ENCODE measurements around the gene FBXW8. TPM values are rescaled to one million over a fixed set of nuclear protein-coding genes. Genes with fewer than 3 reads are reported as not detected.

Gene FBXW8
- total and polyA plus RNA-seq, 12 donors = 2.4 to 11.3 (median 7.4) TPM

DNA sequence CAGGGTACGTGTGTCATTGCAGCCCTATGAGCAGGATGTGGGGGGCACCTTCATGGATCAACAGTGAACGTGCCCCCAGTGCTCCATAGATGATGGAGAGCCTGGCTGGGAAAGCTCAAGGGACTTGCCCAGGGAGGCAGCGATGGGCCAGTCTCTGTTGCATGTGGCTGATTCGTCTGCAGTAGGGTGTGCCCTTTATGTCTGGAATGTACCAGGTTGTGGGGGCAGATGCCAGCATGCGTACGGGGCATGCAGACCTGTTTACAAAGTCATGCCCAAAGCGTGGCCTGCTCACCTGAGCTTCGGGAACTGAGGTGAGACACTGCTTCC lies 116.1 kb downstream of the FBXW8 start:
- no peaks in the 10 kb centered on the region for H3K9me3 ChIP-seq
- intact Hi-C loops (cut with DNase I) = loop anchor here in 4 of 10 donors (2.0 to 10.0 kb wide), 5 partner anchors 88 to 128 kb away; no protein-coding TSS in a partner anchor
- DNase-seq (no peak), ATAC-seq (no peak)
- no peak overlapping the region for H3K4me3 ChIP-seq
- WGBS, 2 donors = 75 to 82% methylated on average over 8 of the region's 8 CpGs
- no peaks in the 10 kb centered on the region for H3K27me3 ChIP-seq
- peak overlapping the region in 2 of 10 donors; percentile 25 to 48 for H3K27ac ChIP-seq
- H3K4me1 ChIP-seq = peaks cover 5 to 43% (median 17%) of the 10 kb centered on the region in 9 donors
- TF ChIP-seq, protein P1, sequence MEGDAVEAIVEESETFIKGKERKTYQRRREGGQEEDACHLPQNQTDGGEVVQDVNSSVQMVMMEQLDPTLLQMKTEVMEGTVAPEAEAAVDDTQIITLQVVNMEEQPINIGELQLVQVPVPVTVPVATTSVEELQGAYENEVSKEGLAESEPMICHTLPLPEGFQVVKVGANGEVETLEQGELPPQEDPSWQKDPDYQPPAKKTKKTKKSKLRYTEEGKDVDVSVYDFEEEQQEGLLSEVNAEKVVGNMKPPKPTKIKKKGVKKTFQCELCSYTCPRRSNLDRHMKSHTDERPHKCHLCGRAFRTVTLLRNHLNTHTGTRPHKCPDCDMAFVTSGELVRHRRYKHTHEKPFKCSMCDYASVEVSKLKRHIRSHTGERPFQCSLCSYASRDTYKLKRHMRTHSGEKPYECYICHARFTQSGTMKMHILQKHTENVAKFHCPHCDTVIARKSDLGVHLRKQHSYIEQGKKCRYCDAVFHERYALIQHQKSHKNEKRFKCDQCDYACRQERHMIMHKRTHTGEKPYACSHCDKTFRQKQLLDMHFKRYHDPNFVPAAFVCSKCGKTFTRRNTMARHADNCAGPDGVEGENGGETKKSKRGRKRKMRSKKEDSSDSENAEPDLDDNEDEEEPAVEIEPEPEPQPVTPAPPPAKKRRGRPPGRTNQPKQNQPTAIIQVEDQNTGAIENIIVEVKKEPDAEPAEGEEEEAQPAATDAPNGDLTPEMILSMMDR (IDR thresholded peaks at IDR 0.05) = no peak
- peaks cover 0 to 86% (median 28%) of the 10 kb centered on the region in 9 donors for H3K36me3 ChIP-seq

DNA sequence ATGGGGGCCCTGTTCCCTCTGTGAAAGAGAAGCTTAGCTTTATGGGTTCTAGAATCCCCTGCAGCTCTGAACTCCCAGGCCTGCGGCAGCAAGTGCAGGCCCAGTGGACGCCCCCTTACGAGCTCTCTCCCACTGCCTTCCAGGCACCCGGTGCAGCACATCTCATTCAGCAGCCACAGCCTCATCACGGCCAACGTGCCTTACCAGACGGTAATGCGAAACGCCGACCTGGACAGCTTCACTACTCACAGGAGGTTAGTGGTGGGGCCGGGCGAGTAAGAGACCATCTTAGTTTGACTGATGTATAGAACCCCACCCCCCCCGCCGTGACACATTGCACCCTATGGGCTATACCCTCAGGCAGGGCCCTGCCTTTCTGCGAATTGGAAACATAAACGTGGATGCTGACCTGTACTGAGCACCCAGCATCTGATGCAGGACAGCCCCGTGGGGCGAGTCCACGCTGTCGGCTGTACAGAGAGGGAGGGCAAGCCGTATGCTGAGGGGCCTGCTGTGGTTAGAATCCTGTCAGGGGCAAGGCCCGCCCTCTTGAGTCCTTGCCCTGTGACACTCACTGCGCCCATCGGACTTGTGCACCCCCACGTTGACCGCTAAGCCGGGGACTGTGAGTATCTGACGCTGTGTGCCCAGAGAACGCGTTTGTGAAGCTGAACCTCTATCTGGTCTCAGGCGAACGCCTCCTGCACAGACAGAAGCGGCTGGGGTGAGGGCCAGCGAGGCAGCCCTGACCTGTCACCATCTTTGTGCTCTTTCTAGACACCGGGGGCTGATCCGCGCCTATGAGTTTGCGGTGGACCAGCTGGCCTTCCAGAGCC lies 116.7 kb downstream of the FBXW8 start:
- H3K27ac ChIP-seq = peak overlapping the region in 2 of 10 donors; percentile 25 to 79
- peaks cover 5 to 46% (median 17%) of the 10 kb centered on the region in 9 donors for H3K4me1 ChIP-seq
- TF ChIP-seq, protein P1 (IDR thresholded peaks at IDR 0.05) = no peak
- 87% methylated on average over 38 of the region's 38 CpGs for WGBS, 2 donors
- H3K4me3 ChIP-seq = no peak overlapping the region
- H3K36me3 ChIP-seq = peaks cover 0 to 85% (median 28%) of the 10 kb centered on the region in 9 donors
- ATAC-seq = peak in 1 of 8 donors; percentile 10
- no peaks in the 10 kb centered on the region for H3K27me3 ChIP-seq
- no peaks in the 10 kb centered on the region for H3K9me3 ChIP-seq
- DNase-seq = no peak
- intact Hi-C loops (cut with DNase I) = loop anchor here in 4 of 10 donors (2.0 to 10.0 kb wide), 5 partner anchors 87 to 127 kb away; no protein-coding TSS in a partner anchor

DNA sequence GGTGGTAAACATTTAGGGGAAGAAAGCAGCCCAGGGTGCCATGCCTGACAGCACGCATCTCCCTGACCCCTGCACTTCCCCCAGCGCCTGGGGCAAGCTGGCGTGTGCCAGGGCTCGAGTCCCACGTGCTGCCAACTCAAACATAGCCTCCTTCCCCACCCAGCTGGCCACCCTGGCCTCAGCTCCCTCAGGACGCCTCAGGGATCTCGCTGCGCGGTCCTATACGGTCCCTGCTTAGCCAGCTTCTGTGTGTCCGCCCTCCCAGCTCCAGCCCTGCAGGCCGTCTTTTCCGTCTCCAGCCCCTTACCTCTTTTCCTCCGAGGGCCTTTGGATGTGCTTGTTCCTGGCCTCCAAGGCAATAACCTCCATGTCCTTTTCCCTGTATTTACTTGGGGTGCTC lies 117.5 kb downstream of the FBXW8 start:
- TF ChIP-seq, protein P1 (IDR thresholded peaks at IDR 0.05) = no peak
- Histone ChIP-seq H3K27ac (peak overlapping the region in 2 of 10 donors; percentile 18 to 79), H3K4me1 (peaks cover 10 to 54% (median 23%) of the 10 kb centered on the region in 9 donors), H3K4me3 (peak overlapping the region in 1 of 10 donors; percentile 32), H3K27me3 (peaks cover 0 to 7% (median 0%) of the 10 kb centered on the region in 7 donors), H3K9me3 (no peaks in the 10 kb centered on the region), H3K36me3 (peaks cover 0 to 78% (median 28%) of the 10 kb centered on the region in 9 donors)
- no peak for ATAC-seq
- WGBS, 2 donors = 85 to 90% methylated on average over 14 of the region's 14 CpGs
- intact Hi-C loops (cut with DNase I) = loop anchor here in 3 of 10 donors (5.0 to 10.0 kb wide), 4 partner anchors 87 to 127 kb away; no protein-coding TSS in a partner anchor
- DNase-seq = no peak

DNA sequence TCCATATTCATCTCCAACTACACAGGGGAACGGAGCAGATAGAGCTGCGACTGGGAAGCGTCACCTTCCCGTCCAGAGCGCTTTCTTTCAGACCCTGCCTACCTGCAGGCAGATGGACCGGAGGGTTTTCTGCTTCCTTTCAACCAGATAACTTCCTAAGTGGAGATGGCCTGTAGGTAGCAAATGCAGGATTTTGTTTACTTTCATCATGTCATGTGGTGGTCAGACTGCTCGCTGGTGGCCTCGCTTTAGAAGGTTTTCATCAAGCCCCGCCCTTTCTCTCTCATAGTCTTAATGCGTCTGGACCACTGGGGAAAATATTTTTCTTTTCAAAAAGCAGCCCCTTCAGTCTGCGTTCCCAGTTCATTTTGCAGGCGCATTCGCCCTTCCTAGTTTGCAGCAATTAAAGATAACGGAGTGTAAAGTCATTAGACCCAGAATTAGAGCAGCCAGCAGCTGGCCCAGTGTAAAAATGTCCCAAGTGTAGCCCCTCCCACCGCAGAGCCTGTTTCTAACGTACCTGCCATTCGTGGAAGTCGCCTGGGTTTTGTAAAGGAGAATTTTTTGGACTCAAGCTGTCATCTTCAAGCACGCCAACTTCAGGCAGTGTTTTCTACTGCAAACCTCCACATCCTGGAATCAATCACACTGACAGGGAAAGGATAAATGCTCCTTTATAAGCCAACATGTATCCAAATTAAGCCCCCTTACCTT lies 119.6 kb downstream of the FBXW8 start:
- Histone ChIP-seq H3K4me1 (peaks cover 21 to 66% (median 36%) of the 10 kb centered on the region in 9 donors), H3K4me3 (peak overlapping the region in 6 of 10 donors; percentile 3 to 40 (median 26)), H3K9me3 (no peaks in the 10 kb centered on the region), H3K27me3 (peaks cover 0 to 14% (median 0%) of the 10 kb centered on the region in 7 donors), H3K27ac (peak overlapping the region in 6 of 10 donors; percentile 36 to 79 (median 39)), H3K36me3 (peaks cover 0 to 57% (median 21%) of the 10 kb centered on the region in 9 donors)
- 48 to 62% methylated on average over 19 of the region's 19 CpGs for WGBS, 2 donors
- TF ChIP-seq, protein P1 (IDR thresholded peaks at IDR 0.05) = no peak
- intact Hi-C loops (cut with DNase I) = loop anchor here in 1 of 10 donors (10.0 kb wide), 1 partner anchor 64 kb away; the partner anchor contains the start of gene TESC
- DNase-seq (no peak), ATAC-seq (peak in 2 of 8 donors; percentile 16 to 21)
